Measurements from ENCODE around the gene PCED1B.

The PCED1B gene

GRCh38 chr12:47281667-47282171 lies 202.3 kb downstream of the PCED1B start:
- no peak for DNase-seq

- DNase-seq = no peak
Measured at GRCh38 chr12:47282206-47282605, 202.8 kb downstream of the PCED1B start.

All from NCI-H526 (cell line).